ENCODE data around the gene PLEKHM1.

The PLEKHM1 gene

GRCh38 chr17:45389354-45389753, 101.2 kb downstream of the PLEKHM1 start:
- H3K4me3 ChIP-seq (ENCODE audit: low read depth, low read length) = no peak overlapping the region
- no peak for DNase-seq (ENCODE audit: low read depth)

GRCh38 chr17:45388604-45389325, 101.8 kb downstream of the PLEKHM1 start:
- no peak overlapping the region for H3K4me3 ChIP-seq (ENCODE audit: low read depth, low read length)
- no peak for DNase-seq (ENCODE audit: low read depth)

- no peak overlapping the region for H3K4me3 ChIP-seq (ENCODE audit: low read depth, low read length)
- no peak for DNase-seq (ENCODE audit: low read depth)
These were observed 102.8 kb downstream of the PLEKHM1 start for GRCh38 chr17:45387739-45388138.

GRCh38 chr17:45386178-45386577, 104.3 kb downstream of the PLEKHM1 start:
- DNase-seq (ENCODE audit: low read depth) = no peak

More at GRCh38 chr17:45386178-45386577, 104.3 kb downstream of the PLEKHM1 start:
- H3K4me3 ChIP-seq (ENCODE audit: low read depth, low read length) = no peak overlapping the region
